SK-N-SH (cell line): ENCODE data around the gene WDFY2. TPM values are rescaled to one million over a fixed set of nuclear protein-coding genes. Genes with fewer than 3 reads are reported as not detected.
"Not testable (repeated sequence)": the region's sequence is repeated elsewhere in the genome, so short reads cannot be mapped to it uniquely, and the experiment has no call there.

Experiments used
- CTCF ChIA-PET: fragments of 300-600, 350-600 bp; formaldehyde crosslinking; extraction: SDS; loops from one replicate; lab custom pipeline; 2021; lab: Yijun Ruan, JAX
- POLR2A ChIA-PET: fragments of 350-600 bp; sonication (Branson Sonifier 250); formaldehyde crosslinking; extraction: SDS; loops from one replicate; lab custom pipeline; 2020; ENCODE audit warnings: antibody characterized with exemption, inconsistent platforms; lab: Yijun Ruan, JAX
- DNase-seq: peaks from one replicate; pipeline ENCODE4 v3.0.0; 2012
- H2AFZ ChIP-seq: fragments of 200-600 bp; sonication (generic); 2 replicates; pipeline ENCODE4 v1.8.1; 2016; ENCODE audit warnings: antibody characterized with exemption, mild to moderate bottlenecking, low read depth
- H3F3A ChIP-seq: fragments of 200-600 bp; sonication (generic); replicated peaks from 2 replicates; pipeline ENCODE3; 2016; ENCODE audit warnings: antibody characterized with exemption, mild to moderate bottlenecking; ENCODE audit not compliant: insufficient read depth
- H3K27ac ChIP-seq, 2 experiments: fragments of 200-500 bp in 1 of 2; fragments of 200-600 bp in 1 of 2; sonication (Bioruptor generic) in 1 of 2; sonication (generic), shearing (Covaris generic) in 1 of 2; 2 replicates each; pipeline versions ENCODE4 v1.5.1 to v1.6.1; 2014 to 2016; ENCODE audit warnings: low read depth in 2 of 2, inconsistent platforms in 1 of 2, low read length in 1 of 2, mild to moderate bottlenecking in 1 of 2, mixed read lengths in 1 of 2
- H3K27me3 ChIP-seq: fragments of 200-600 bp; sonication (generic), shearing (Covaris generic); 2 replicates; pipeline ENCODE4 v1.6.1; 2016; ENCODE audit warnings: mixed run types; ENCODE audit not compliant: insufficient read depth
- H3K36me3 ChIP-seq, 2 experiments: fragments of 200-500 bp in 1 of 2; fragments of 200-600 bp in 1 of 2; sonication (Bioruptor generic) in 1 of 2; sonication (generic) in 1 of 2; replicated peaks in 1 of 2; 2 replicates each; pipeline versions ENCODE3 to v1.5.1; 2014 to 2016; ENCODE audit warnings: low read length in 1 of 2, mild to moderate bottlenecking in 1 of 2; ENCODE audit not compliant: insufficient read depth in 2 of 2, control insufficient read depth in 1 of 2
- H3K4me1 ChIP-seq, 2 experiments: fragments of 200-500 bp in 1 of 2; fragments of 200-600 bp in 1 of 2; sonication (Bioruptor generic) in 1 of 2; sonication (generic), shearing (Covaris generic) in 1 of 2; 2 replicates each; pipeline versions ENCODE4 v1.5.1 to v1.6.1; 2014 to 2016; ENCODE audit warnings: low read depth in 1 of 2, low read length in 1 of 2, mixed run types in 1 of 2; ENCODE audit not compliant: insufficient read depth in 2 of 2, control insufficient read depth in 1 of 2
- H3K4me2 ChIP-seq: fragments of 200-600 bp; sonication (generic), shearing (Covaris generic); 2 replicates; pipeline ENCODE4 v1.6.1; 2017; ENCODE audit warnings: mixed run types
- H3K4me3 ChIP-seq, 2 experiments: fragments of 200-500 bp in 1 of 2; fragments of 200-600 bp in 1 of 2; sonication (Bioruptor generic) in 1 of 2; sonication (generic), shearing (Covaris generic) in 1 of 2; 2 replicates each; pipeline versions ENCODE4 v1.5.1 to v1.8.1; 2014 to 2016; ENCODE audit warnings: low read depth in 2 of 2, inconsistent platforms in 1 of 2, low read length in 1 of 2, mild to moderate bottlenecking in 1 of 2, mixed read lengths in 1 of 2, moderate library complexity in 1 of 2
- H3K79me2 ChIP-seq: fragments of 200-600 bp; sonication (generic); 2 replicates; pipeline ENCODE4 v1.8.1; 2017; ENCODE audit warnings: mild to moderate bottlenecking; ENCODE audit not compliant: insufficient read depth
- H3K9ac ChIP-seq: fragments of 200-600 bp; sonication (generic); 2 replicates; pipeline ENCODE4 v1.6.1; 2017; ENCODE audit warnings: mixed run types
- H3K9me2 ChIP-seq: fragments of 200-600 bp; sonication (generic); 2 replicates; pipeline ENCODE4 v1.6.1; 2017; ENCODE audit warnings: mixed run types
- H3K9me3 ChIP-seq: fragments of 200-600 bp; sonication (generic); 2 replicates; pipeline ENCODE4 v1.6.1; 2017; ENCODE audit warnings: mixed run types, mild to moderate bottlenecking, moderate library complexity
- H4K20me1 ChIP-seq: fragments of 200-600 bp; sonication (generic); 2 replicates; pipeline ENCODE4 v1.6.1; 2017; ENCODE audit warnings: mild to moderate bottlenecking, mixed run types; ENCODE audit not compliant: insufficient read depth
- CHD2 ChIP-seq: fragments of 150-350 bp; IDR thresholded peaks from 2 replicates; pipeline ENCODE4 v1.6.1; 2018; ENCODE audit warnings: low read length; ENCODE audit not compliant: partially characterized antibody
- CTCF ChIP-seq: fragments of 200-600 bp; sonication (generic); IDR thresholded peaks from 2 replicates; pipeline ENCODE4 v1.6.1; 2017; ENCODE audit warnings: antibody characterized with exemption, mild to moderate bottlenecking, moderate library complexity
- EZH2phosphoT487 ChIP-seq: fragments of 200-600 bp; sonication (generic); IDR thresholded peaks from 2 replicates; pipeline ENCODE4 v1.6.1; 2017; ENCODE audit warnings: low read depth, mixed run types, mild to moderate bottlenecking, antibody characterized with exemption, moderate library complexity, borderline replicate concordance
- FOXM1 ChIP-seq: IDR thresholded peaks from 2 replicates; pipeline ENCODE4 v1.4.0; 2012; ENCODE audit warnings: low read depth, mild to moderate bottlenecking
- MXI1 ChIP-seq: IDR thresholded peaks from 2 replicates; pipeline ENCODE4 v1.6.1; 2012; ENCODE audit warnings: mild to moderate bottlenecking, low read depth, low read length, improper control_type of control experiment
- TAF1 ChIP-seq: IDR thresholded peaks from 2 replicates; pipeline ENCODE4 v1.6.1; 2012; ENCODE audit warnings: low read depth, mild to moderate bottlenecking, low read length, moderate library complexity, borderline replicate concordance
- YY1 ChIP-seq: IDR thresholded peaks from 2 replicates; pipeline ENCODE4 v1.4.0; 2012; ENCODE audit warnings: low read depth, mild to moderate bottlenecking
- WGBS: methylation state at CpG from one replicate; pipeline ENCODE4 v1.1.6; 2017; ENCODE audit warnings: low lambda C conversion rate; 5-methylcytosine and 5-hydroxymethylcytosine counted together
- polyA plus RNA-seq, 3 experiments: library from polyadenylated mRNA; depleted of rRNA; stranded (reverse); fragments of >200 nt; gene quantifications; 2 replicates each; pipeline ENCODE4 v1.2.3, GENCODE V29; 2012
- TF ChIP-seq, protein P1 (sequence below): fragments of 150-350 bp; IDR thresholded peaks from 2 replicates; pipeline ENCODE4 v1.6.1; 2016; ENCODE audit warnings: mild to moderate bottlenecking, low read depth, low read length

Gene WDFY2
- polyA plus RNA-seq, 1 of the 3 experiments (the other 2 are of a cell fraction), result 4.1 TPM

- H2AFZ ChIP-seq, H3K9me2 ChIP-seq, H4K20me1 ChIP-seq, H3K27me3 ChIP-seq, H3K9me3 ChIP-seq, H3K27ac ChIP-seq, DNase-seq, CTCF ChIA-PET, H3K9ac ChIP-seq, H3K4me2 ChIP-seq, POLR2A ChIA-PET, H3F3A ChIP-seq, H3K4me1 ChIP-seq, H3K36me3 ChIP-seq, H3K4me3 ChIP-seq, H3K79me2 ChIP-seq: not testable (repeated sequence)
- WGBS, result 35% methylated on average over 4 of the region's 4 CpGs
Measured at GRCh38 chr13:51569001-51569400, 15.3 kb upstream of the WDFY2 start.

DNA sequence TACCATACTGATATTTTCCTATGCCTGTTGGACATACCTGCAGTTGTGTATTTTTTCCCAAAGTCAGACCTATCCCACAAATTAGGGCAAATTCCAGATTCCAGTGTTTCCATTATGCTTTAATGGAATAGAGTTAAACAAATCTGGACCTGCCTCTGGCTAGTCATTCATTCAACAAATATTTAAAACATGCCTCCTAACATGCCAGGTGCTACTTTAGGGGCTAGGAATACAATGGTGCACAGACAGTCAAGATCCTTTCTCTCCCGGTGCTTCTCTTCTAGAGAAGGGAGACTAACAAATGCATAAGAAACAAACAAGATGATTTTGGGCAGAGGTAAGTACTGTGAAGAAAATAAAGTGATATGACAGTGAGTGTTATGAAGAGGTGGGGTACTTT is 7.5 kb upstream of the WDFY2 start:
- H4K20me1 ChIP-seq, result no peaks in the 10 kb centered on the region
- H3K4me1 ChIP-seq, result no peaks in the 10 kb centered on the region
- H3K4me2 ChIP-seq, result no peak overlapping the region
- TF ChIP-seq YY1, result no peak
- TF ChIP-seq TAF1, result no peak
- no peak for TF ChIP-seq MXI1
- no peak for DNase-seq
- H2AFZ ChIP-seq, result no peak overlapping the region
- H3K27ac ChIP-seq, result no peak overlapping the region
- no peak overlapping the region for H3K9ac ChIP-seq
- H3K36me3 ChIP-seq, result no peaks in the 10 kb centered on the region
- H3K9me3 ChIP-seq, result no peaks in the 10 kb centered on the region
- H3K4me3 ChIP-seq, result no peak overlapping the region
- H3K9me2 ChIP-seq, result no peaks in the 10 kb centered on the region
- CTCF ChIA-PET, result no interaction called here
- H3K79me2 ChIP-seq, result no peaks in the 10 kb centered on the region
- 97% methylated on average over 1 of the region's 1 CpG for WGBS
- no peaks in the 10 kb centered on the region for H3K27me3 ChIP-seq
- POLR2A ChIA-PET, result no interaction called here
- H3F3A ChIP-seq, result no peaks in the 10 kb centered on the region

GRCh38 chr13:51577690-51578089 is 6.6 kb upstream of the WDFY2 start:
- no peak for DNase-seq
- no peak overlapping the region for H3K4me3 ChIP-seq
- no peaks in the 10 kb centered on the region for H3K79me2 ChIP-seq
- no peaks in the 10 kb centered on the region for H3K9me3 ChIP-seq
- no peaks in the 10 kb centered on the region for H3F3A ChIP-seq
- H4K20me1 ChIP-seq, result no peaks in the 10 kb centered on the region
- no peaks in the 10 kb centered on the region for H3K36me3 ChIP-seq
- no peaks in the 10 kb centered on the region for H3K4me1 ChIP-seq
- WGBS, result 73% methylated on average over 4 of the region's 4 CpGs
- no peak overlapping the region for H3K9ac ChIP-seq
- H3K4me2 ChIP-seq, result no peak overlapping the region
- no peak for TF ChIP-seq CHD2
- TF ChIP-seq CTCF, result no peak
- TF ChIP-seq, protein P1, sequence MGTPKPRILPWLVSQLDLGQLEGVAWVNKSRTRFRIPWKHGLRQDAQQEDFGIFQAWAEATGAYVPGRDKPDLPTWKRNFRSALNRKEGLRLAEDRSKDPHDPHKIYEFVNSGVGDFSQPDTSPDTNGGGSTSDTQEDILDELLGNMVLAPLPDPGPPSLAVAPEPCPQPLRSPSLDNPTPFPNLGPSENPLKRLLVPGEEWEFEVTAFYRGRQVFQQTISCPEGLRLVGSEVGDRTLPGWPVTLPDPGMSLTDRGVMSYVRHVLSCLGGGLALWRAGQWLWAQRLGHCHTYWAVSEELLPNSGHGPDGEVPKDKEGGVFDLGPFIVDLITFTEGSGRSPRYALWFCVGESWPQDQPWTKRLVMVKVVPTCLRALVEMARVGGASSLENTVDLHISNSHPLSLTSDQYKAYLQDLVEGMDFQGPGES, result no peak
- no peak for TF ChIP-seq EZH2phosphoT487
- TF ChIP-seq FOXM1, result no peak
- ChIA-PET CTCF (no interaction called here), POLR2A (no interaction called here)
- H3K27ac ChIP-seq, result no peak overlapping the region
- H3K27me3 ChIP-seq, result no peaks in the 10 kb centered on the region
- no peaks in the 10 kb centered on the region for H3K9me2 ChIP-seq
- no peak overlapping the region for H2AFZ ChIP-seq
